ENCODE results near the gene LINGO3.

LINGO3 gene

GRCh38 chr19:2325281-2326046 lies 17.5 kb upstream of the LINGO3 start:
- no peak for DNase-seq

GRCh38 chr19:2324220-2324948 lies 16.4 kb upstream of the LINGO3 start:
- no peak for DNase-seq

- no peak for DNase-seq
Observed at GRCh38 chr19:2323707-2324106, 15.8 kb upstream of the LINGO3 start.

- no peak for DNase-seq
Observed at GRCh38 chr19:2321565-2322283, 13.8 kb upstream of the LINGO3 start.

GRCh38 chr19:2320939-2321338 lies 13.0 kb upstream of the LINGO3 start:
- no peak for DNase-seq

- no peak for DNase-seq
Observed at GRCh38 chr19:2320049-2320448, 12.1 kb upstream of the LINGO3 start.

- no peak for DNase-seq
Observed at GRCh38 chr19:2319551-2319950, 11.6 kb upstream of the LINGO3 start.

GRCh38 chr19:2318923-2319322 lies 11.0 kb upstream of the LINGO3 start:
- DNase-seq, result no peak

- no peak for DNase-seq
Observed at GRCh38 chr19:2317756-2318155, 9.8 kb upstream of the LINGO3 start.

GRCh38 chr19:2317300-2317699 lies 9.3 kb upstream of the LINGO3 start:
- DNase-seq, result no peak

- DNase-seq, result peak; percentile 49
Observed at GRCh38 chr19:2315818-2316353, 7.9 kb upstream of the LINGO3 start.

- no peak for DNase-seq
Observed at GRCh38 chr19:2315121-2315817, 7.3 kb upstream of the LINGO3 start.

- no peak for DNase-seq
Observed at GRCh38 chr19:2312820-2313501, 5.0 kb upstream of the LINGO3 start.

GRCh38 chr19:2311093-2311492 lies 3.1 kb upstream of the LINGO3 start:
- no peak for DNase-seq

GRCh38 chr19:2309734-2310362 lies 1.9 kb upstream of the LINGO3 start:
- DNase-seq, result no peak

GRCh38 chr19:2307518-2308012 lies 389 bp downstream of the LINGO3 start:
- DNase-seq, result no peak

- DNase-seq, result no peak
Observed at GRCh38 chr19:2306971-2307370, 983 bp downstream of the LINGO3 start.

GRCh38 chr19:2306281-2306806 lies 1.6 kb downstream of the LINGO3 start:
- DNase-seq, result peak; percentile 39

GRCh38 chr19:2305452-2306280 lies 2.3 kb downstream of the LINGO3 start:
- DNase-seq, result no peak

GRCh38 chr19:2303211-2303798 lies 4.6 kb downstream of the LINGO3 start:
- no peak for DNase-seq

Measured in stimulated activated CD8-positive, alpha-beta memory T cell treated with anti-CD3 and anti-CD28 coated beads, Interleukin-4, amount 100 ng/mL, for 48 hours (primary cell).